ENCODE measurements around the gene TMEM116.
"Not testable (repeated sequence)": the region's sequence is repeated elsewhere in the genome, so short reads cannot be mapped to it uniquely, and the experiment has no call there.

The TMEM116 gene

DNA sequence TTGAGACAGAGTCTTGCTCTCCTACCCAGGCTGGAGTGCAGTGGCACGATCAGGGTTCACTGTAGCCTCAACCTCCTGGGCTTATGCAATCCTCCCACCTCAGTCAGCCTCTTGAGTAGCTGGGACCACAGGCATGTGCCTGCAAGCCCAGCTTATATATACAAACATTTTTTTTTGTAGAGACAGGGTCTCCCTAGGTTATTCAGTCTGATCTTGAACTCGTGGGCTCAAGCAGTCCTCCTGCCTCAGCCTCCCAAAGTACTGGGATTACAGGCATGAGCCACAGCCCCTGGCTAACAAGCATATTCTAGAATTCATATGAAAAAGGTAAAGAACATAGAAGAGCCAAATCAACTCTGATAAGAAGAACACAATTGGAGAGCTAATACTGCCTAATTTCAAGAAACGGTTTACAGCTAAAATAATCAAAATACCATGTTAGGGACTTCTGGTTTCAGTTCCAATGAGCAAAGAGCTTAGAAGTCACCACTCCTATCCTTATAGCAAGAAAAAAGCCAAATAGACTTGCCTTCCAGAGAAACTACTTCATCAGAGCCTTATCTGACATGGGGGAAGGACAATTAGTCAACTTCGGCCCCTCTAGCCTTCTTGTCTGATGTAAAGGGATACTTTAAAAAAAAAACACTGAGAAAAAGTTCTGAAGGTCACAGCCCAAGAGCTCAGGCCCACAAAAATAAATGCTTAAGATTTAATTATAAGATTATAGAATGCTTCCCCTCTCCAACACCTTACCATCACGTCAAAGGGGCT lies 37.6 kb downstream of the TMEM116 start:
- DNase-seq: no peak

DNA sequence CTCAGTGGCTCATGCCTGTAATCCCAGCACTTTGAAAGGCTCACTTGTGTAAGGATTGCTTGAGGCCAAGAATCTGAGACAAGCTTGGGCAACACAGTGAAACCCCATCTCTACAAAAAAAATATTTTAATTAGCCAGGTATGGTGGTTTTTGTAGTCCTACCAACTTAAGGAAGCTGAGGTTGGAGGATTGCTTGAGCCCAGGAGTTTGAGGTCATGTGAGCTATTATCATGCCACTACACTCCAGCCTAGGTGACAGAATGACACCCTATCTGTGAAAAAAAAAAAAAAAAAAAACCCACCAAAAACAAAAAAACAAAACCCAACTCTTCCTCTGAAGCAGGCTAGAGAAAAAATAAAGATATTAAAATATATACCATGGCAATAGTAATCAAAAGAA lies 41.2 kb downstream of the TMEM116 start:
- no peak for DNase-seq

DNA sequence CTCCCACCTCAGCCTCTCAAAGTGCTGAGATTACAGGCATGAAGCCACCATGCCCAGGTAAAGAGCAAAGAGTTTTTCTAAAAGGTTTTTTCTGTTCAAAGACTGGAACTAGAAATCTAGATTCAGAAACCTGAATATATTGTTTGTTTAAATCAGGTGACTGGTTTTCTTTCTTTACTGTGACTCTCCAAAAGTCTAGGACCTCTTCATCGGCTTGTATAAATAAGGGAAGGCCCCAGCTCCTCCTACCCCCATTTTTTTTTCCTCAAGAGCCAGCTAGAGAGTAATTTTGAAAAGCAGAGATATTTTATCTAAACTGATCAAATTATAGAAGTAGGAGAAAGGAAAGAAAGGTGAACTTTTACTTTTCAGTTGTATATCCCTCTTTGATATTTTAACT lies 48.0 kb downstream of the TMEM116 start:
- DNase-seq: no peak

DNA sequence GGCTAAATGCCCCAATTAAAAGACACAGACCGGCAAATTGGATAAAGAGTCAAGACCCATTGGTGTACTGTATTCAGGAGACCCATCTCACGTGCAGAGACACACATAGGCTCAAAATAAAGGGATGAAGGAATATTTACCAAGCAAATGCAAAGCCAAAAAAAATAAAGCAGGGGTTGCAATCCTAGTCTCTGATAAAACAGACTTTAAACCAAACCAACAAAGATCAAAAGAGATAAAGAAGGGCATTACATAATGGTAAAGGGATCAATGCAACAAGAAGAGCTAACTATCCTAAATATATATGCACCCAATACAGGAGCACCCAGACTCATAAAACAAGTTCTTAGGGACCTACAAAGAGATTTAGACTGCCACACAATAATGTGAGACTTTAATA lies 53.4 kb downstream of the TMEM116 start:
- not testable (repeated sequence) for DNase-seq

DNA sequence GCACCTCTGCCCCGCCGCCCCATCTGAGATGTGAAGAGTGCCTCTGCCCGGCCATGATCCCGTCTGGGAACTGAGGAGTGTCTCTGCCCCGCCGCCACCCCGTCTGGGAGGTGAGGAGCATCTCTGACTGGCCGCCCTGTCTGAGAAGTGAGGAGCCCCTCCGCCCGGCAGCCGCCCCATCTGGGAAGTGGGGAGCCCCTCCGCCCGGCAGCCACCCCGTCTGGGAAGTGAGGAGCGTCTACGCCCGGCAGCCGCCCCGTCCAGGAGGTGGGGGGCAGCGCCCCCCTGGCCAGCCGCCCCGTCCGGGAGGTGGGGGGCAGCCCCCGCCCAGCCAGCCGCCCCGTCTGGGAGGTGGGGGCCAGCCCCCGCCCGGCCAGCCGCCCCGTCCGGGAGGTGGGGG lies 55.7 kb downstream of the TMEM116 start:
- DNase-seq: not testable (repeated sequence)

DNA sequence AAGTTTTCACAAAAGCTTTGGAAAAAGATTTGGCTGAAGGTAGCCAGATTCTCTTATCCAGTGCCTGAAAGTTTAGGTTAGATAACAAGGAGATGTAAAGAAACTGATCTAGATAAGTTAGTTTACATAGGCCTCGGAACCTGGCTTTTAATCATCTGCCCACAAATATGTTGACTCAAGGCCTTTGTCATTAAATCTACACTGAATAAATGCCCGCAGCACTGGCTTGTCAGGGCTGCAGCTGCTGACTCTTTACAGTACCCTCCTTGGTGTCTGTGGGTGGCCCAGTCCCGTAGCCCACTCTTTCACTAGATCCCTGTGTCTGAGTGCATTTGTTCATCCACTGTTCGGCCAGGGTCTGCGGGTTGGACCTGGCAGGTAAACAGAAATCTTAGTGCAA lies 58.0 kb downstream of the TMEM116 start:
- no peak for DNase-seq

DNA sequence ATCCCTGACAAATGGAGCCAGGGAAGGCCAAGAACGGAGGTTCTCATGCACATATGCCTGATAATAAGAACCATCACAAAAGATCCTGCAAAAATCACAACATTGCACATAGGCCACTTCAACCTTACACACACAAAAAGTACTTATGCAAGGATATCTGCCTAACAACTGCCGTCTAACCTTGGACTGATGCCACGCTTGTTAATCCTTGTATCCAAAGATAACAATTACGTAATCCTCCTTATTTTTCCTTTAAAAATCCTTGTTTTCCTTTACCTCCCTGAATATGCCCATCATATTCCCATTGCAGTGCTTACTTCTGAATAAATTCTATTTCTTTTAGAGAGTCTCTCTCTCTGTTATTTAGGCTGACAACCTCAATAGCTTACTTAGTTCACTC lies 59.5 kb downstream of the TMEM116 start:
- DNase-seq: no peak

DNA sequence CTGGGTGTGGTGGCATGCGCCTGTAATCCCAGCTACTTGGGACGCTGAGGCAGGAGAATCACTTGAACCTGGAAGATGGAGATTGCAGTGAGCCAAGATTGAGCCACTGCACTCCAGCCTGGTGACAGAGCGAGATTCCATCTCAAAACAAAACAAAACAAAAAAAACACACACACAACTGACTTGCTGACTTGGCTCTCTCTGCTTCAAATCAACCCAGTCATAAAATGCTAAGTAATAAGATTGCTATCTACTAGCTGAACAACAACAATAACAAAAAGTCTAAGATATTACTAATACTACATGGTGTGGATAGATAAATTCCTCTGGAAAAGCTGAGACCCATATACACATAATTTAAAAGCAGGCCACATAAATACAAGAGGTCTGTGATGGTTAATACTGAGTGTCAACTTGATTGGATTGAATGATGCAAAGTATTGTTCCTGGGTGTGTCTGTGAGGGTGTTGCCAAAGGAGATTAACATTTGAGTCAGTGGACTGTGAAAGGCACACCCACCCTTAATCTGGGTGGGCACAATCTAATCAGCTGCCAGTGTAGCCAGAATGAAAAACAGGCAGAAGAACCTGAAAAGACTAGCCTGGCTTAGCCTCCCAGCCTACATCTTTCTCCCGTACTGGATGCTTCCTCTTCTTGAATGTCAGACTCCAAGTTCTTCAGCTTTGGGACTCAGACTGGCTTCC lies 60.7 kb downstream of the TMEM116 start:
- not testable (repeated sequence) for DNase-seq

DNA sequence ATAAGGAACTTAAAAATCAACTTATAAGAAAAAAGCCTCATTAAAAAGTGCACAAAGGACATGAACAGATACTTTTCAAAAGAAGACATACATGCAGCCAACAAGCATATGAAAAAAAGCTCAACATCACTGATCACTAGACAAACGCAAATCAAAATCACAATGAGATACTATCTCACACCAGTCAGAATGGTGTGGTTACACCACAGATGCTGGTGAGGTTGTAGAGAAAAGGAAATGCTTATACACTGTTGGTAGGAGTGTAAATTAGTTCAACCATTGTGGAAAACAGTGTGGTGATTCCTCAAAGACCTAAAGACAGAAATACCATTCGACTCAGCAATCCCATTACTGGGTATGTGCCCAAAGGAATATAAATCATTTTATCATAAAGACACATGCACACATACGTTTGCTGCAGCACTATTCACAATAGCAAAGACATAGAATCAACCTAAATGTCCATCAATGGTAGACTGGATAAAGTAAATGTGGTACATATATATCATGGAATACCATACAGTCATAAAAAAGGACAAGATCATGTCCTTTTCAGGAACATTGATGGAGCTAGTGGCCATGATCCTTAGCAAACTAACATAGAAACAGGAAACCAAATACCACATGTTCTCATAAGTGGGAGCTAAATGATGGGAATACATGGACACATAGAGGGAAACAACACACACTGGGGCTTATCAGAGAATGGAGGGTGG lies 61.8 kb downstream of the TMEM116 start:
- DNase-seq: not testable (repeated sequence)

DNA sequence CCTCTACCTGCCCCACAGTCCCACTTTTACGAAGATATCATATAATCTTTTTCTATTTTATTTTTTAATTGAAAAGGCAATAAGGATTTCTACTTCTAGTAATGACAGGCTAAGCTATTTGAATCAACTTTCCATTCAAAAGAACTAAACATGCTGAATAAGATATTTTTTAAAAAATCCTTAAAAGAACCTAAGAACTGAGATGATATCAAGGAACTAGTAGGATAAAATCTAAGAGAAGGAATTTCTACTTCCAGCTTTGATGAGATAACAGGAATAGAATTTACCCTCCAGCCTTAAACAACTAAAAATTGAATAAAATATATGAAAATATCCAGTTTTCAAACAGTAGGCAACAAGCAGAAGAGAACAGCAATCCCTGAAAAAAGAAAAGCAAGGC lies 69.0 kb downstream of the TMEM116 start:
- DNase-seq: no peak

DNA sequence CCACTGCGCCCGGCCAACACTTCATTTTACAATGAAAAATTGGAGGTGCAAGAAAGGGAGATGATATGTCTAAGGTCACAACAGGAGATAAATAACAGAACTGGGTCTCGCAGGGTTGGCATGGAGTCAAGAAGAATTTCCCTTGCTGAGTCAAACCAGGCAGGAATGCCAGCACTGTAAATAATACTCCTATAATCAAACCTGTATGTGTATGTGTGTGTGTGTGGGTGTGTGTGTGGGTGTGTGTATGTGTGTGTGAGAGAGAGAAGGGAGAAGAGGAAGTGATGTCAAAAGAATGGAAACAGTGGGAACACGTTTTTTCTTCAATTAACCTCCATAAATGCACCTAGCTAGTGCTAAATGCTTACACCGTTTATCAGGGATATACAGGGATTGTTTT lies 70.4 kb downstream of the TMEM116 start:
- no peak for DNase-seq

DNA sequence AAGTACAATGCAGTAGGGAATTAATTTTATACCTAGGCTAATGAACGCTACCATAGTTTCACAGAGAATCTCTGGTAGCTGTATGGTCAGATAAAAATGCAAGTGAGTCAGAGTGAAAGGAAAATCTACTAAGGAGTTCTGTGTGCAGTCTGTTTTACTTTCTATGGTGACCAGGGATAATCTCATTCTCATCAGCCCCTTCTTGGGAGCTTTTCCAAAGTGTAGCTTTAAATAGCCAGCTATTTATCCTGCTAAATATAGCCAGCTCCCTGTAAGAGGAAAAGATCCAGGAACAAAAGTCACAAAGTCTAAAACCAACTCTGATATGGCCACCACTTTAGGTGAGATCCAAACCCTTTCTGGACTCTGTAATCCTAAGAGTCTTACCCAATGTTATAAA lies 75.5 kb downstream of the TMEM116 start:
- no peak for DNase-seq

DNA sequence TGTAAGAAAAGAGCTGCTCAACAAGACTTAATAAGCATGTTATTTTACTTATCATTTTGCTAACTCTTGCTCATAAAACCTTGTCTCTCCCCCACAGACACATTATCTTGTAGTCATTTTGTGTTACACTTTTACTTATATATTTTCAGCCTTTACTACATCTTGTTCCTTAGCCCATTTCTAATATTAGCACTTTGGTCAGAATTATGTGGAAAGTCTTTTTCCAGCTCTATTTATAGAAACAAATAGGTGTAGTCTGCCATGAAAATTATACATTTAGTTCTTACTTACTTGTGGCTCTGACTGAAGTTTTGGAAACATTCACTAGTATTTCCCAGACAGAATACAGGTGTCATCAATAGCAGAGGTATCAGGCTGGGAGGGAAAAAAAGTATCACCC lies 76.1 kb downstream of the TMEM116 start:
- no peak for DNase-seq

DNA sequence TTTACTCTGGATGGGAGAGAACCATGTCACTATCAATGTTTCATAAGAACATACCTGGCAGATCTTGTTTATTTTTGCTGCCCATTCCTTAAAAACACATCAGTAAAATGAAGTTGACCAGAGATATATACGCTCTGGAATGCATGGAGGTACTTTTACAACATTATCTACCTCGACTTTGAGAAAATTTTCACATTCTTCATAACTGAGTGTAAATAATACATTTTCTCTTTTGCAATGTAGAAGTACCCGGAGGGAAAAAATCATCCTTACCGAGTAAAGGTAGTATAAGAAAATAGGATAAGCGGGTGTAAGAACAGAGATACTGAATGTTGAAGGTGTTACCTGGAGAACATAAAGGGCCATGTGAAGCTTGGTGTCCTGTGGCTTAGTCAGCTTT lies 80.7 kb downstream of the TMEM116 start:
- DNase-seq: no peak

DNA sequence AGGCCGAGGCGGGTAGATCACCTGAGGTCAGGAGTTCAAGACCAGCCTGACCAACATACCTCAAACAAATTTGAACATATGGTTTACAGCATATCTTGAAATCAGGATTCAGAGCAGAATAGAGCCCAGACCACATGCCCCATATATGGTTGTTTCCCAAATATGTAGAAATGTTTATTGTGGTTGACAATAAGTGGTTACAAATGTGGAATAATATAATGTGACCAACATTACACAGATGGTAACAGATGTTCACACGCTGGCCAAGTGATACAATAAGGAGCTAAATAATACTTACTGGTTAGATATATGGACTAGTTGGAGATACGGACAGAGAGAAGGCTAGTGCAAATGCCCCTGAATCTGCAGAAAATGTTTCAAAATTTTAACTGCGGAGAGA lies 85.6 kb downstream of the TMEM116 start:
- DNase-seq: no peak

DNA sequence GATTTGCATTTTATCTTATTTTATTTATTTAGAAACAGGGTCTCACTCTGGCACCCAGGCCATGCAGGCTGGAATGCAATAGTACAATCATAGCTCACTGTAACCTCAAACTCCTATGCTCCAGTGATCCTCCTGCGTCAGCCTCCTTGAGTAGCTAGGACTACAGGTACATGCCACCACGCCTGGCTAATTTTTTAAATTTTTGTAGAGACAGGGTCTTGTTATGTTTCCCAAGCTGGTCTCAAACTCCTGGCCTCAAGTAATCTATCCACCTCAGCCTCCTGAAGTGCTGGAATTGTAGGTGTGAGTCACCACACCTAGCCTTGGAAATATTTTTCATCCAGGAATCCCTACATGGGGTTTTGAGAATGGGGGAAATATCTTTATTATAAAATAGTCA lies 86.3 kb downstream of the TMEM116 start:
- no peak for DNase-seq

DNA sequence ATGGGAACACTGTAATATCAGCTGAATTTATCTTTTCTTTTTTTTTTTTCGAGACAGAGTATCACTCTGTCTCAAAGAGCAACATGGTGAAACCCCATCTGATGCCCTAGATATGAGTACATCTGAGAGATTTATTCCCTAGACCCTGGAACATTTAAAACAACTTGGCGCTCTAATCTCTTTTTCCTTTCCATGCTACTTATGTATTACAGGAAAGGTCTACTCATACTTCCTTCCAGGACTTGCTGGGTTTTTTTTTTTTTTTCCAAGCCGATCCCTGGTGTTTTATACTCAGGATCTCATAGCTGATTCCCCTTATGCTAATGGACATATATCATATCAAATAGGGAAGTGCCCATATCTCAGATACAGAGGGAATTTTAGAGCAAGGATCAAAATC lies 87.8 kb downstream of the TMEM116 start:
- DNase-seq: no peak

DNA sequence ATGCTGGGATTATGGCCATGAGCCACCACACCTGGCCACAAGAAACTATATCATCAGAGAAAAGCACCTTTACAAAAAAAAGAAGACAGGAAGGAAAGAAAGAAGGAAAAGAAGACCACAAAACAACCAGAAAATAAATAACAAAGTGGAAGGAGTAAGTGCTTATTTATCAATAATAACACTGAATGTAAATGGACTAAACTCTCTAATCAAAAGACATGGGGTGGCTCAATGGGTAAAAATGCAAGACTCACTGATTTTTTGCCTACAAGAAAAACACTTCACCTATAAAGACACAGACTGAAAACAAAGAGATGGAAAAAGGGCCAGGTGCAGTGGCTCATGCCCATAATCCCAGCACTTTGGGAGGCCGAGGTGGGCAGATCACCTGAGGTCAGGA lies 105.2 kb downstream of the TMEM116 start:
- DNase-seq: no peak

DNA sequence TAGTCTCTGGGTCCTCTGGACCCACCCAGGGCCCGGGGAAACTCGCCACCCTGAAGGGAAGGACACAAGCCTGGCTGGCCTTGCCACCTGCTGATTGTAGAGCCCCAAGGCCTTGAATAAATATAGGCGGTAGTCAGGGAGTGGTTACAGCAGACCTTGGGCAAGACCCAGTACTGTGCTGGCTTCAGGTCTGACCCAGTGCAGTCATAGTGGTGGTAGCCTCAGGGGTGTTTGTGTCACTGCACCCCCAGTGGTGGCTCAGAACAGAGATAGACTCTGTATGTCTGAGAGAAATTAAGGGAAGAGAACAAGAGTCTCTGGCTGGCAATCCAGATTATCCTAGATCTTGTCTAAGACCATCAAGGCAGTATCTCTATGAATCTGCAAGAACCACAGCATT lies 107.5 kb downstream of the TMEM116 start:
- DNase-seq: no peak

DNA sequence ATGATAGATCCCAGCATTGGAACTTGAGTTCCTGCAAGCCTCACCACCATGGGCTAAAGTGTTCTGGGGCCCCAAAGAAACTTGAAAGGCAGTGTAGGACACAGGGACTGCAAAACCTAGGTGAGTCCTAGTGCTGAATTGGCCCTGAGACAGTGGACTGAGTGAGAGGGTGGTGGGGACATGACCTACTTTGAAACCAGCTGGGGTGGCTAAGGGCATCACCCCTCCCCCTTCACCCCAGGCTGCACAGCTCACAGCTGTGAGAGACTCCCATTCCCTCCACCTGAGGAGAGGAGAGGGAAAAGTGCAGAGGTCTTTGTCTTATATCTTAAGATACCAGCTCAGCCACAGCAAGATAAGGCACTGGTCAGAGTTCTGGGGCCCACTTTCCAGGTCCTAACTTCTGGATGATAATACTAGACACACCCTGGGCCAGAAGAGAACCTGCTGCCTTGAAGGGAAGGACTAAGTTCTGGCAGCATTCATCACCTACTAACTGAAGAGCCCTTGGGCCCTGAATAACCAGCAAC lies 108.5 kb downstream of the TMEM116 start:
- DNase-seq: no peak

DNA sequence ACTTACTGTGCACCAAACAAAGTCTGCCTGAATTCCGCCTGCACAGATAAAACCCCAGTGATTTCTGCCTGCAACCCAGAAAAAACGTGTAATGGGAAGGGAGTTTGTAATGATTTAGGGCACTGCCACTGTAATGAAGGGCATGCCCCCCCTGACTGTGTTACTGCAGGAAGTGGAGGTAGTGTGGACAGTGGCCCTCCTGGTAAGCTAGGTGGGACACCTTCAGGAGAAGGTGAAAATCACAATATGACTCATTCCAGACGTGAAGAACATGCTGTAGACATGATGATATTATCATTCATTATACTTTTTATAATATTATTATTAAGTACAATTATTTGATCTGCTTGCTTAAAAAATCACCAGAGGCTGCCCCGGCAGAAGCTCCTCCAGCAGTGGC lies 111.8 kb downstream of the TMEM116 start:
- no peak for DNase-seq

DNA sequence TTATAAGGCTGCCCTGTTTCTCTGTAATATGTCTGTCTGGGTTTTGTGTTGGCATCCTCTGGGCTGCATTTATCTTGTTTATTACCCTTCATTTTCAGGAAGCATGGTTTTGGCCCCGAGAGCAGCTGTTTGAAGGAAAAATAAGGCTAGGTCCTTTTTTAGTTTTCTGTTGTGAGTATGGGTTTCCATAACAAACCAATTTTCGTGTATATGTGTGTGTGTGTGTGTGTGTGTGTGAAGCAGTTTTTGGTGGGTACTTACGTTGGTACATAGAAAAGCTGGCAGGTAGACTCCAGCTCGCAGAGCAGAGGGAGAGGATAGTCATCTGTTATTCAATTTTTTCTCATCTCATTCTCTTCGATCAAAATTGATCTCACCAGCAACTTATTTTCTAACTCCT lies 118.4 kb downstream of the TMEM116 start:
- DNase-seq: no peak

DNA sequence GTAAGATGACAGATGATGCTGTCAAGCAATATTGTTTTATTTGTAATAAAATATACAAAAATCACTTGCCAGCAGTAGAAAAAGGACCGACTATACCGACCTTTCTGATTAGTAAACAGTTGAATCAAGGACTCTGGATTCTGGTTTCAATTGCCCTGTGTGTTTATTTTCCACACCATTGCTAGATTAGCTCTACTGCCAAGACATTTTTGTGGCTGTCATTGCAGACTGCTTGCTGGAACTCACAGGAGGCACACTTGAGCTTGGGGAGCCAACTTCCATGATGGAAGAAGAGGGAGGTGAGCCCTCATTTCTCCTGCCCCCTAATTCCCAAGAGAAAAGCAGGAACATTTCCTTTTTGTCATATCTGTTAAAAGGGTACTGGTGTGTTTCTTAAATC lies 119.7 kb downstream of the TMEM116 start:
- DNase-seq: no peak

Measured in NCI-H510A (cell line).